BJ (cell line): Measurements from ENCODE around the gene LINGO3. TPM values are rescaled to one million over a fixed set of nuclear protein-coding genes. Genes with fewer than 3 reads are reported as not detected.

ENCODE experiments used
- CTCF ChIA-PET: fragments of 350-600 bp; formaldehyde crosslinking; extraction: SDS; loops from one replicate; lab custom pipeline; 2021; ENCODE audit warnings: antibody characterized with exemption, inconsistent platforms; lab: Yijun Ruan, JAX
- POLR2A ChIA-PET: fragments of 300-600 bp; sonication (Branson Sonifier 250); formaldehyde crosslinking; extraction: SDS; loops from one replicate; lab custom pipeline; 2021; ENCODE audit warnings: antibody characterized with exemption; lab: Charles Lee
- DNase-seq: peaks from one replicate; pipeline ENCODE4 v3.0.0-alpha.2; 2011; ENCODE audit warnings: low read depth
- H3K27me3 ChIP-seq: 2 replicates; pipeline ENCODE4 v1.6.0; 2011; ENCODE audit warnings: low read length; ENCODE audit not compliant: control insufficient read depth, insufficient read depth
- H3K36me3 ChIP-seq: 2 replicates; pipeline ENCODE4 v1.5.1; 2011; ENCODE audit warnings: low read length; ENCODE audit not compliant: control insufficient read depth, insufficient read depth
- H3K4me3 ChIP-seq: 2 replicates; pipeline ENCODE4 v1.5.1; 2011; ENCODE audit warnings: low read depth, mild to moderate bottlenecking, control low read depth, low read length
- polyA plus RNA-seq: library from polyadenylated mRNA; depleted of rRNA; stranded (reverse); fragments of >200 nt; gene quantifications from 2 replicates; pipeline ENCODE4 v1.2.3, GENCODE V29; 2011
- TF ChIP-seq, protein P1 (sequence below): IDR thresholded peaks from 2 replicates; pipeline ENCODE4 v1.5.1; 2011; ENCODE audit warnings: low read depth, mild to moderate bottlenecking, control low read depth, inconsistent platforms, low read length, moderate library complexity; ENCODE audit not compliant: insufficient read depth

Gene LINGO3
- polyA plus RNA-seq, 1 experiment, result not detected

DNA sequence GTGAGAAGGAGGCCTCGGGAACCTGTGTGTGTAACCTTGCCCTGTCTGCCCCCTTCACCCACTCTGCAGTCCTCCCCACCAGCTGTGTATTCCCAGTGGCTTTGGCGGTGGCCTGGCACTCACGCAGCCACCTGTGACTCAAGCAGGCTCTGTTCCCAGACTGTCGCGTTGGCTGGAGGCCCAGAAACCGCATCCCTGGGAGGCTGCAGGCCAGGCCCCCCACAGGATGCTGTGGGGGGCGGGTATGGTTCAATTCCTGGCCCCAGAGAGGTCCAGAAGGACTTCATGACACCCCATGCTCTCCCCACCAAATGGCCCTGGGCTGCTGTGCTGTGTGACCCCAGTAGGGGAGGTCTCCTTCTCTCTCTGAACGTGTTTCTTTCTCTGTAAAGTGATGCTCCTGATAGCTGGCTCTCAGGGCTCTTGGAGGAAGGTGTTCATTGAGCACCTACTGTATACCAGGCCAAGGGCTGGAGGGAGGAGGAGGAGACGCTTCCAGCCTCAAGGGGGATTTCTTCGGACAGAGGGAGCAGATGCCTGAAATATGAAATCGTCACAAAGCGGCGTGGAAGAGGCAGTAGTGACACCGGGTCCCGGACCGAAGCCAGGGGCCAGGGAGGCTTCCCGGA, 1.9 kb upstream of the LINGO3 start:
- H3K27me3 ChIP-seq, result peaks cover 12% of the 10 kb centered on the region
- CTCF ChIA-PET, result interaction anchor here (1.4 to 2.5 kb wide), 2 partner anchors 10 to 36 kb away, joined by 4 to 5 read pairs; no protein-coding TSS in a partner anchor
- H3K36me3 ChIP-seq, result no peaks in the 10 kb centered on the region
- H3K4me3 ChIP-seq, result no peak overlapping the region
- no peak for DNase-seq
- POLR2A ChIA-PET, result no interaction called here
- TF ChIP-seq, protein P1, sequence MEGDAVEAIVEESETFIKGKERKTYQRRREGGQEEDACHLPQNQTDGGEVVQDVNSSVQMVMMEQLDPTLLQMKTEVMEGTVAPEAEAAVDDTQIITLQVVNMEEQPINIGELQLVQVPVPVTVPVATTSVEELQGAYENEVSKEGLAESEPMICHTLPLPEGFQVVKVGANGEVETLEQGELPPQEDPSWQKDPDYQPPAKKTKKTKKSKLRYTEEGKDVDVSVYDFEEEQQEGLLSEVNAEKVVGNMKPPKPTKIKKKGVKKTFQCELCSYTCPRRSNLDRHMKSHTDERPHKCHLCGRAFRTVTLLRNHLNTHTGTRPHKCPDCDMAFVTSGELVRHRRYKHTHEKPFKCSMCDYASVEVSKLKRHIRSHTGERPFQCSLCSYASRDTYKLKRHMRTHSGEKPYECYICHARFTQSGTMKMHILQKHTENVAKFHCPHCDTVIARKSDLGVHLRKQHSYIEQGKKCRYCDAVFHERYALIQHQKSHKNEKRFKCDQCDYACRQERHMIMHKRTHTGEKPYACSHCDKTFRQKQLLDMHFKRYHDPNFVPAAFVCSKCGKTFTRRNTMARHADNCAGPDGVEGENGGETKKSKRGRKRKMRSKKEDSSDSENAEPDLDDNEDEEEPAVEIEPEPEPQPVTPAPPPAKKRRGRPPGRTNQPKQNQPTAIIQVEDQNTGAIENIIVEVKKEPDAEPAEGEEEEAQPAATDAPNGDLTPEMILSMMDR, result no peak

DNA sequence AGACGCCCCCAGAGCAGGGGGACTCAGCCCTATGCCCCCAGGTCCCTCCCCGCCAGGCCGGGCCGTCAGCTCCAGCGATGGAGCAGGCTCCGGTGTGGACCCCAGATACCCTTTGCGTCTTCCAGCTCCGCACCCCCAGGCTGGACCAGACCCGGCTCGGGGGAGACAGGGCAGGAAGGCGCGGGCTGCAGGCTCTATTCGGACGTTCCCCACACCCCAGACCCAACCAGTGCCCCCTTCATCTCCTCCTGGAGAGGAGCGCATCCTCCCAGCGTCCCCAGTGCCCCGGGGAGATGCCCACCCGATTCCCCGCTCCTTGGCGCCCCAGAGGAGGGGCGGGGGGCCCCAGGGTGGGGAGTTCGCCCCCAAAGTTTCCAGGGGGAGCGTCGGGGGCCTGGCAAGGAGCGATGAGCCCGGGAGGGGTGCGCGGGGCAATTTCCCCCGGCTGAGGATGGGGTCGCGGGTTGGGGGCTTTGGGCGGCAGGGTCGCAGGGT, 389 bp downstream of the LINGO3 start:
- Histone ChIP-seq H3K4me3 (no peak overlapping the region), H3K36me3 (no peaks in the 10 kb centered on the region), H3K27me3 (peaks cover 12% of the 10 kb centered on the region)
- ChIA-PET POLR2A (no interaction called here), CTCF (interaction anchor here (0.9 kb wide), 1 partner anchor 8 kb away, joined by 3 read pairs; no protein-coding TSS in a partner anchor)
- TF ChIP-seq, protein P1, result no peak
- DNase-seq, result no peak

DNA sequence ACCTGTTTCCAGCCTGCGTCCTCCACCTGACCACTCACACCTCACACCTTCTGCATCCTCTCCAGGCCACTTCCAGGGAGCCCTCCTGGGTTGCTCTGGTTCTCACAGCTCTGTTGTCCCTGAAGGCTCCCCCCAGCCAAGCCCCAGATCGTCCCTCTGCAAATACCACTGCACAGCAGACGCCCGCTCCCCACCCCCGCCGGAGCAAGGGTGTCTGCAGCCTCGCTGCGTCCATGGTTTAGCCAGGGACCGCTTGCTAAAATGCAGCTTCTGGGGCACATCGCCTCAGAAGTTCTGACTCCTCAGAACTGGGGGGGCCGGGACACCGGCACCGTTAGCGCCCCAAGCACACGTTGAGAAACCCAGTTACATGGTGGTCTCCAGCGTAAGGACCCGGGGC, 983 bp downstream of the LINGO3 start:
- Histone ChIP-seq H3K4me3 (no peak overlapping the region), H3K36me3 (no peaks in the 10 kb centered on the region), H3K27me3 (peaks cover 8% of the 10 kb centered on the region)
- ChIA-PET CTCF (interaction anchor here (0.9 kb wide), 1 partner anchor 9 kb away, joined by 3 read pairs; no protein-coding TSS in a partner anchor), POLR2A (no interaction called here)
- TF ChIP-seq, protein P1, result no peak
- no peak for DNase-seq

DNA sequence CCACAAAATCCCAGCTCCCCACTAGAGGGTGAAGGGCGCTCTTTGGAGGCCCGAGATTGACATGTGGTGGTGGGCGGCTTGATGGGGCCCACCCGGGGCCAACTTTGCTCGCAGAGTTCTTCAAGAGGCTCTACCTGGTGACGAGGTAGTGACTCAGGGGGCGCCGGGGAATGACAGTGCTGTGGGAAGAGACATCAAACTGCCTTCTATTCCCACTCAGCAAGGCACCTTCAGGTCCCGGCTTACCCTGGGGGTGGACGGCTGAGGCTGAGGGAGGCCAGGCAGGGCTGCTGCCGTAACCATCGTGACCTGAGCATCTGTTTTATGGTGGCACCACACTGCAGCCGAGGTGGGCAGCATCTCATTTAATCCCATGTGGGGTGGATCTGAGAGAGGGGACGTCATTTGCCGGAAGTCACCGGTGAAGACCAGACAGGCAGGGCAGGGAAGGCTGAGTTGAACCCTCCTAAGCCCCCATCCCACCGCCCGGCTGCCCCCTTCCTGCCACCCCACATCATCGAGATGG, 1.6 kb downstream of the LINGO3 start:
- CTCF ChIA-PET, result interaction anchor here (0.9 kb wide), 2 partner anchors 9 to 31 kb away, joined by 3 read pairs; no protein-coding TSS in a partner anchor
- Histone ChIP-seq H3K36me3 (no peaks in the 10 kb centered on the region), H3K4me3 (no peak overlapping the region), H3K27me3 (peaks cover 8% of the 10 kb centered on the region)
- POLR2A ChIA-PET, result no interaction called here
- TF ChIP-seq, protein P1, result no peak
- DNase-seq, result no peak

DNA sequence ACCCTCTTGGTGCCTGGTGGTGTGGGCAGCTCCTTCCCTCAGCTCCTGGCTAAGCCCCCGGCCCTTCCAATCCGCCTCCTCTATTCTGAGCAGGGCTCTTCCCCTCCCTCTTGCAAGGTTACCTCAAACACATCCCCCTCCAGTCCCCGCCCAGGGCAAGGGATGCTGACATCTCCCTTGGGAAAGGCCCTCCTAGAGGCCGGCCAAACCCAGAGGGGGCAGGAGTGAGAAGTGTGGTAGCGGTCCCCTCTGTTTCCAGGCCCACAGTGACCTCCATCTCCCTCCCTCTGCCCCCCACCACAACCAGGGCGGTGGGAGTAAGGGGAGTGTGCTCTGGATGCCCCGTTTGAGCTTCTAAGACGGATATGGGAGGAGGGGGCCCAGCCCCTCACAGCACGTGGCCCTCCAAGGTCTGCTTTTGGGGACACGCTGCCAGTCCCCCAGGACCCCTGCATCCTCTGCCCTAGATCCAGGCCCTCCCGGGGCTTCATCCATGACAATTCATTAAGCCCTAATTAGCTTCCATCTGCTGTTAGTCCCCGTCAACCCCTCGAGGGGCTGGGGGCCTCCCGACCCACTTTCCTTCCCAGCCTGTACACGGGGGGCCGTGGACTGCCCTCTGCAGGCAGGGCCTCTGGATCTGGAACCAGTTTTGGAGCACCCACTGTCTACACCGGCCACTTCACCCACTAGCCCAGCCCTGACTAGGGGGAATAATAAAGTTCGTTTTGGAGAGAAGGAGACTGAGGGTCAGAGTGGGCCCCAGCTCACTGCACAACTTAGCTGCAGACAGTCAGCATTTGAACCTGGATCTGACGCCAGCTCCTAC, 2.3 kb downstream of the LINGO3 start:
- Histone ChIP-seq H3K27me3 (peaks cover 8% of the 10 kb centered on the region), H3K4me3 (no peak overlapping the region), H3K36me3 (no peaks in the 10 kb centered on the region)
- TF ChIP-seq, protein P1, result no peak
- ChIA-PET POLR2A (no interaction called here), CTCF (interaction anchor here (0.6 to 0.9 kb wide), 2 partner anchors 32 to 92 kb away, joined by 3 read pairs; no protein-coding TSS in a partner anchor)
- DNase-seq, result no peak
